Measurements from ENCODE around the gene L1TD1. TPM values are rescaled to one million over a fixed set of nuclear protein-coding genes. Genes with fewer than 3 reads are reported as not detected.
"Not testable (repeated sequence)": the region's sequence is repeated elsewhere in the genome, so short reads cannot be mapped to it uniquely, and the experiment has no call there.

The L1TD1 gene
- total RNA-seq, 1 donor from 2014 or later: 0.09 TPM

GRCh38 chr1:62213075-62213914, 18.6 kb downstream of the L1TD1 start:
- ChIA-PET POLR2A (no interaction called here), CTCF (no interaction called here)
- ATAC-seq (ENCODE audit: low read depth): no peak
- Mint-ChIP-seq H3K4me3 (no peak overlapping the region), H3K27ac (no peak overlapping the region), H3K4me1 (no peaks in the 10 kb centered on the region), H3K9me3 (peaks cover 15% of the 10 kb centered on the region), H3K36me3 (ENCODE audit: low read depth) (no peaks in the 10 kb centered on the region), H3K27me3 (no peaks in the 10 kb centered on the region)
- intact Hi-C loops (cut with micrococcal nuclease): no loop called here
- DNase-seq: no peak
- TF ChIP-seq CTCF (IDR thresholded peaks at IDR 0.05): no peak

DNA sequence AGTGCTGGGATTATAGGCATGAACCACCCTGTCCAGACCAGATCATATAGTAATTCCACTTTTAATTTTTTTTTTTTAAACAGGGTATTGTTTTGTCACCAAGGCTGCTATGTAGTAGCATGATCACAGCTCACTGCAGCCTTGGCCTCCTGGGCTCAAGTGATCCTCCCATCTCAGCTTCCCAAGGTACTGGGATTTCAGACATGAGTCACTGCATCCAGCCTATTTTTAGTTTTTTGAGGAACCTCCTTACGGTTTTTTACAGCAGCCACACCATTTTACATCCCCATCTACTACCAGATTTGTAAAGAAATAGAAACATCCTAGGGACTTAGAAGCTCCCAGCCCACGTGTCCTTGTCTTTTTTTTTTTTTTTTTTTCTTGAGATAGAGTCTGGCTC, 24.0 kb downstream of the L1TD1 start:
- H3K4me3 Mint-ChIP-seq: no peak overlapping the region
- no peaks in the 10 kb centered on the region for H3K9me3 Mint-ChIP-seq
- POLR2A ChIA-PET: no interaction called here
- no peaks in the 10 kb centered on the region for H3K36me3 Mint-ChIP-seq (ENCODE audit: low read depth)
- ATAC-seq (ENCODE audit: low read depth): no peak
- H3K27me3 Mint-ChIP-seq: no peaks in the 10 kb centered on the region
- intact Hi-C loops (cut with micrococcal nuclease): no loop called here
- CTCF ChIA-PET: no interaction called here
- H3K27ac Mint-ChIP-seq: no peak overlapping the region
- no peaks in the 10 kb centered on the region for H3K4me1 Mint-ChIP-seq
- no peak for DNase-seq
- no peak for TF ChIP-seq CTCF (IDR thresholded peaks at IDR 0.05)

DNA sequence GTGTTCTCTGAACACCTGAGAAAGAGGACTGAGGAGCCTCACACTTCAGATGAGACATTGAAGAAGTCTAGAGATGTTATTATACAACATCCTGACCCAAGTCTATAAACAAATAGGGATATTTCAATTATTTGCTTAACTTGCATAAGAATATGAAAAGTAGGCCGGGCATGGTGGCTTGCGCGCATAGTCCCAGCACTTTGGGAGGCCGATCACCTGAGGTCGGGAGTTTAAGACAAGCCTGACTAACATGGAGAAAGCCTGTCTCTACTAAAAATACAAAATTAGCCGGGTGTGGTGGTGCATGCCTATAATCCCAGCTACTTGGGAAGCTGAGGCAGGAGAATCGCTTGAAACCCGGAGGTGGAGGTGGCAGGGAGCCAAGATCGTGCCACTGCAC, 25.8 kb downstream of the L1TD1 start:
- H3K9me3 Mint-ChIP-seq; H3K27me3 Mint-ChIP-seq; POLR2A ChIA-PET; H3K4me3 Mint-ChIP-seq; H3K27ac Mint-ChIP-seq; intact Hi-C loops (cut with micrococcal nuclease); CTCF ChIA-PET; ATAC-seq (ENCODE audit: low read depth); H3K4me1 Mint-ChIP-seq; H3K36me3 Mint-ChIP-seq (ENCODE audit: low read depth); DNase-seq: not testable (repeated sequence)

DNA sequence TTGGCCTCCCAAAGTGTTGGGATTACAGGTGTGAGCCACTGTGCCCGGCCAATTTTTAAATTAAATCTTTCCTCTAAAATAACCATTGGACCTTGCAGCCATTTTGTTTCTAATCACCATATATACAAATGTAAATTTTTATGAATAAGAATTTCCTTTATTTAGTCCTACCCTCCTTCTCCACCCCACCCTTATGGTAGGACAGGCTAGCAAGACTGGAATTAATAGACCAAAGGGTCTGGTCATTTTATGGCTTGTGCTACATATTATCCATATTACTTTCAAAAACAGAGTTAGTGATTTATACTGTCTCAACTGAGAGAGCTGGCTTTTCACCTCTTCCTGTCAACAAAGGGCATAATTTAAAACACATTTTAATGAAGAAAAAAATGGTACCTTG, 26.5 kb downstream of the L1TD1 start:
- POLR2A ChIA-PET: no interaction called here
- H3K9me3 Mint-ChIP-seq: no peaks in the 10 kb centered on the region
- no peak for TF ChIP-seq CTCF (IDR thresholded peaks at IDR 0.05)
- H3K4me1 Mint-ChIP-seq: no peaks in the 10 kb centered on the region
- no peak overlapping the region for H3K27ac Mint-ChIP-seq
- no peak overlapping the region for H3K4me3 Mint-ChIP-seq
- CTCF ChIA-PET: no interaction called here
- intact Hi-C loops (cut with micrococcal nuclease): no loop called here
- no peaks in the 10 kb centered on the region for H3K36me3 Mint-ChIP-seq (ENCODE audit: low read depth)
- H3K27me3 Mint-ChIP-seq: no peaks in the 10 kb centered on the region
- DNase-seq (no peak), ATAC-seq (ENCODE audit: low read depth) (no peak)

DNA sequence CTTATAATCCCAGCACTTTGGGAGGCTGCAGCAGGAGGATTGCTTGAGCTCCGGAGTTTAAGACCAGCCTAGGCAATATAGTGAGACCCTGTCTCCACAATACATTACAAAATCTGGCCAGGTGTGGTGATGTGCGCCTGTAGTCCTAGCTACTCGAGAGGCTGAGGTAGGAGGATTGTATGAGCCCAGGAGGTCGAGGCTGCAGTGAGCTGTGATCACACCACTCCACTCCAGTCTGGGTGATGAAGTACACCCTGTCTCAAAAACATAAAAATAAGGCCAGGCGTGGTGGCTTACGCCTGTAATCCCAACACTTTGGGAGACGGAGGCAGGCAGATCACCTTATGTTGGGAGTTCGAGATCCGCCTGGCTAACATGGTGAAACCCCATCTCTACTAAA, 27.7 kb downstream of the L1TD1 start:
- Mint-ChIP-seq H3K4me1 (no peaks in the 10 kb centered on the region), H3K27ac (no peak overlapping the region), H3K4me3 (no peak overlapping the region), H3K27me3 (no peaks in the 10 kb centered on the region), H3K9me3 (no peaks in the 10 kb centered on the region), H3K36me3 (ENCODE audit: low read depth) (no peaks in the 10 kb centered on the region)
- DNase-seq (no peak), ATAC-seq (ENCODE audit: low read depth) (no peak)
- CTCF ChIA-PET: no interaction called here
- intact Hi-C loops (cut with micrococcal nuclease): no loop called here
- no peak for TF ChIP-seq CTCF (IDR thresholded peaks at IDR 0.05)
- POLR2A ChIA-PET: no interaction called here

GRCh38 chr1:62224182-62224581, 29.5 kb downstream of the L1TD1 start:
- intact Hi-C loops (cut with micrococcal nuclease): no loop called here
- DNase-seq (no peak), ATAC-seq (ENCODE audit: low read depth) (no peak)
- H3K4me3 Mint-ChIP-seq: no peak overlapping the region
- TF ChIP-seq CTCF (IDR thresholded peaks at IDR 0.05): no peak
- CTCF ChIA-PET: no interaction called here
- H3K36me3 Mint-ChIP-seq (ENCODE audit: low read depth): no peaks in the 10 kb centered on the region
- no peaks in the 10 kb centered on the region for H3K27me3 Mint-ChIP-seq
- POLR2A ChIA-PET: no interaction called here
- H3K27ac Mint-ChIP-seq: no peak overlapping the region
- no peaks in the 10 kb centered on the region for H3K4me1 Mint-ChIP-seq
- no peaks in the 10 kb centered on the region for H3K9me3 Mint-ChIP-seq

Measured in activated B cell treated with CpG ODN at 0.5 μM for 24 hours (primary cell).